22Rv1 (cell line): ENCODE data around the gene ENPP1.
A peak's percentile ranks its signal among the peaks of the same experiment; 100 is the strongest.

ENCODE experiments used
- H3K27ac ChIP-seq: fragments of 450-650 bp; 2 replicates; pipeline ENCODE4 v1.5.1; 2017
- CTCF ChIP-seq: fragments of 450-650 bp; IDR thresholded peaks from 2 replicates; pipeline ENCODE4 v1.5.1; 2017; ENCODE audit warnings: mild to moderate bottlenecking
- ZFX ChIP-seq: fragments of 450-650 bp; IDR thresholded peaks from 2 replicates; pipeline ENCODE4 v1.6.1; 2017; ENCODE audit warnings: antibody characterized with exemption, borderline replicate concordance

ENPP1 gene

GRCh38 chr6:131775886-131776285 is 31.9 kb upstream of the ENPP1 start:
- no peak overlapping the region for H3K27ac ChIP-seq
- TF ChIP-seq ZFX (no peak), CTCF (no peak)

GRCh38 chr6:131776985-131777384 is 30.8 kb upstream of the ENPP1 start:
- no peak for TF ChIP-seq CTCF
- TF ChIP-seq ZFX = no peak
- no peak overlapping the region for H3K27ac ChIP-seq

DNA sequence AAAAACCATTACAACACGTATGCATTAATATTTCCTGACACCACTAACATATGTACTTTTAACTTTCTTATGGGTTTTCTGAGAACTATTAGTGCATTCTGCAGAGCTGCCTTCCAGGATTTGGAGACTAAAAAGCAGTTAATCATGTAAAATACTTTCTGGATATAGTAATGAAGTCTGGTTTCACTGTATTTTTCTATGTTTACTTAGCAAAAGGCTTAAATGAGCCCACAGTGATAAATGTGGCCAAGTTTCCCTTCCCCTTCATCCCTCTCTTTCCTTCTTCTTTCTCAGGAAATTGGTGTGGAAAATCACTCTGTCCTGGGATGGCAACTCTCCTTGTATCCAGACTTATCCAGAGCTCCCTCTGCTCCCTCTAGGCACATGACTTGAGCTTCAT is 29.7 kb upstream of the ENPP1 start:
- TF ChIP-seq ZFX (no peak), CTCF (no peak)
- H3K27ac ChIP-seq = no peak overlapping the region

DNA sequence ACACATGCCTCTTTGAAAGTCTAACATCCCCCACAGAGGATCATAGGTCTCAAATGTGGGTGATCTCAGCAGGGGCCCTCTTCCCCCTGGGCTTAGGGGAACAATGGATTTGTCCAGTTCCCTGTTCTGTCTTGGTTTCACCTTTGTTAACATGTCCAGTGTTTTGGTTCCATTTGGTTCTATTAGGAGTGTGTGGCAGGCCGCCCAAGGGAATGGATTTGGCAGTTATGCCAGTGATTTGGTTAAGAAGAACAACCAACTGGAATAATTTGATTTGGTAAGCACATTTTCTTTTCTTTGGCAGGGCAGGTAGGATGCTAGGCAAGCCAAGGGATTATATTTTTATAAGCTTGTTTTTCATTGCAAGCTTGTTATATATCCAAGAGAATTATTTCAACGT is 28.5 kb upstream of the ENPP1 start:
- TF ChIP-seq ZFX (no peak), CTCF (no peak)
- no peak overlapping the region for H3K27ac ChIP-seq

DNA sequence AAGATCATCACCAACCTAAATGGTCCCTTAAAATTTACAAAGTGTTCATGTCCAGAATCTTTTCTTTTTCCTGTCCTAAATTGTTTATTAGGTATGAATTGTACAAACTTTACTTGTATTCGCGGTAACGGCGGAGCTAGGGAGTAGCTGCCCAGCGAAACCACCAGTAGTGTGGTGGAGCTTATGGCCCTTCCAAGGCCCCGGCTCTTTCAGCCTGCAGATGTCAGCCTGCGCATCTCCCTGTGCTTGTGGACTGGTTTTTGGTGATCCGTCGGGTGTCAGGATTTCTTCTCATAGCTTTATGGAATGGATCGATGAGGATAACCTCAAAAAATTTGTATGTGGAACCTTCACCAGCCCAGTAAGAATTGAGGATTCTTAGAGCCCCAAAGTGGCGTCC is 27.2 kb upstream of the ENPP1 start:
- TF ChIP-seq ZFX = no peak
- TF ChIP-seq CTCF = no peak
- H3K27ac ChIP-seq = no peak overlapping the region

GRCh38 chr6:131781687-131782086 is 26.1 kb upstream of the ENPP1 start:
- no peak overlapping the region for H3K27ac ChIP-seq
- TF ChIP-seq CTCF (no peak), ZFX (no peak)

DNA sequence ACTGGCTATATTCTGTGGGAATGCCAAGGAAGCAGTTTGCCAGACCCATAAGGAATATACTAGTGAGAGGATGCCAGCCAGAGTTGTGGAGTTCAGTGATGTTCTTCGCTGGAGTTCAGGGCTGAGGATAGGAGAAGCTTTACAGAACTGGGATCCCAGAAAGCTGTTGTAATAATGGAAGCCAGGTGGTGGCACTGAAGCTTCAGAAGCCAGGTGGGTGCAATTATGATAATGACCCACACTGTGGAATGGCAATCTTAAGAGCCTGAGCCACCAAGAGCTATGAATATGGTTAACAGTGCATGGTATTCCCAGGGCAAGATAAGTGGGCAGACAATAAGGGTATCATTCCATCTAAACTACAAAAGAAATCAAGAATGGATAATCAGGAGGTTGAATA is 25.1 kb upstream of the ENPP1 start:
- TF ChIP-seq ZFX = no peak
- TF ChIP-seq CTCF = peak; percentile 36
- no peak overlapping the region for H3K27ac ChIP-seq
